ENCODE results near the gene SAP30BP. TPM values are rescaled to one million over a fixed set of nuclear protein-coding genes. Genes with fewer than 3 reads are reported as not detected.

SAP30BP gene
- total RNA-seq, 1 experiment from 2014 or later: 89.7 TPM

DNA sequence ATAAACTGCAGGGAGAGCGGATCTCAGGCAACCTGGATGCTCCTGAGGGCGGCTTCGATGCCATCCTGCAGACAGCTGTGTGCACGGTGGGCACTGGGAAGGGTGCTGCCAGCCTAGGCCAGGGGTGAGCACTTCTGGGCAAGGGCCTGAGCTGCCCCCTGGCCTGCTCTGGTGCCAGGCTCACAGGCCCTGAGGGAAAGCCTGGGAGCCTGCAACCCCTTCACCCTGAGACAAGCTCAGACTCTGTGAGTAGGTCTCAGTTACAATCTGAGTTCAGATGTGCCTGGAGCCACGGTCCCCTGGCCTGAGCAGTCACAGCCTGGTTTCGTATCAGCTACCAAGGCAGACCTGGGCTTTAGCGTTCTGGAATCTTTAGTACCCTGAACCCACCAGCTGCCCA, 62.2 kb downstream of the SAP30BP start:
- Histone ChIP-seq H3K4me1 (ENCODE audit: insufficient read depth, low read length) (no peaks in the 10 kb centered on the region), H3K27me3 (ENCODE audit: insufficient read depth, low read length) (no peaks in the 10 kb centered on the region), H4K5ac (ENCODE audit: insufficient read length, low read depth, low read length) (no peak overlapping the region), H3K79me2 (ENCODE audit: insufficient read depth, low read length) (no peaks in the 10 kb centered on the region), H3K4ac (ENCODE audit: low read depth, low read length) (no peak overlapping the region), H2BK5ac (ENCODE audit: insufficient read length, low read length) (no peak overlapping the region), H3K79me1 (ENCODE audit: insufficient read depth, low read depth, low read length, poor library complexity, severe bottlenecking) (no peaks in the 10 kb centered on the region), H4K8ac (replicated peaks; ENCODE audit: insufficient read length, low read depth, low read length) (no peak overlapping the region), H3K14ac (ENCODE audit: insufficient read depth, low read length) (no peak overlapping the region), H3K18ac (ENCODE audit: insufficient read length, low read depth, low read length) (no peak overlapping the region), H3K9ac (ENCODE audit: extremely low read depth, insufficient read length, low read length) (no peak overlapping the region), H2BK15ac (ENCODE audit: low read depth, low read length) (no peak overlapping the region), H3K23ac (ENCODE audit: insufficient read length, low read depth, low read length) (no peak overlapping the region), H2AFZ (ENCODE audit: low read length) (no peak overlapping the region), H2AK5ac (ENCODE audit: insufficient read length, low read length) (no peak overlapping the region), H2BK20ac (ENCODE audit: low read depth, low read length, poor library complexity, severe bottlenecking) (no peak overlapping the region), H3T11ph (ENCODE audit: low read length) (no peak overlapping the region), H3K56ac (ENCODE audit: insufficient read length, low read depth, low read length) (no peak overlapping the region), H3K27ac (ENCODE audit: insufficient read length, low read depth, low read length) (no peak overlapping the region), H3K4me2 (ENCODE audit: insufficient read depth, insufficient read length, low read length) (no peak overlapping the region), H2BK120ac (ENCODE audit: low read depth, low read length, poor library complexity, severe bottlenecking) (no peak overlapping the region), H3K9me3 (ENCODE audit: control insufficient read depth, low read depth, low read length) (no peaks in the 10 kb centered on the region), H2BK12ac (ENCODE audit: insufficient read length, low read depth, low read length) (no peak overlapping the region), H4K91ac (ENCODE audit: insufficient read length, low read depth, low read length) (no peak overlapping the region), H3K23me2 (ENCODE audit: insufficient read length, low read depth, low read length, poor library complexity, severe bottlenecking) (no peaks in the 10 kb centered on the region), H4K20me1 (ENCODE audit: control insufficient read depth, insufficient read depth, insufficient read length) (no peaks in the 10 kb centered on the region)
- H3K27me3 Mint-ChIP-seq (ENCODE audit: low read depth): no peaks in the 10 kb centered on the region; the same call in 1 of the 2 replicates
- H3K9me3 Mint-ChIP-seq: no peaks in the 10 kb centered on the region
- TF ChIP-seq, protein P1, sequence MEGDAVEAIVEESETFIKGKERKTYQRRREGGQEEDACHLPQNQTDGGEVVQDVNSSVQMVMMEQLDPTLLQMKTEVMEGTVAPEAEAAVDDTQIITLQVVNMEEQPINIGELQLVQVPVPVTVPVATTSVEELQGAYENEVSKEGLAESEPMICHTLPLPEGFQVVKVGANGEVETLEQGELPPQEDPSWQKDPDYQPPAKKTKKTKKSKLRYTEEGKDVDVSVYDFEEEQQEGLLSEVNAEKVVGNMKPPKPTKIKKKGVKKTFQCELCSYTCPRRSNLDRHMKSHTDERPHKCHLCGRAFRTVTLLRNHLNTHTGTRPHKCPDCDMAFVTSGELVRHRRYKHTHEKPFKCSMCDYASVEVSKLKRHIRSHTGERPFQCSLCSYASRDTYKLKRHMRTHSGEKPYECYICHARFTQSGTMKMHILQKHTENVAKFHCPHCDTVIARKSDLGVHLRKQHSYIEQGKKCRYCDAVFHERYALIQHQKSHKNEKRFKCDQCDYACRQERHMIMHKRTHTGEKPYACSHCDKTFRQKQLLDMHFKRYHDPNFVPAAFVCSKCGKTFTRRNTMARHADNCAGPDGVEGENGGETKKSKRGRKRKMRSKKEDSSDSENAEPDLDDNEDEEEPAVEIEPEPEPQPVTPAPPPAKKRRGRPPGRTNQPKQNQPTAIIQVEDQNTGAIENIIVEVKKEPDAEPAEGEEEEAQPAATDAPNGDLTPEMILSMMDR (conservative IDR thresholded peaks at IDR 0.05): no peak
- 0 out of 7 replicates have a peak overlapping the region, but pooled peaks of 1 of the 3 experiments have one; percentile 74 for H3K27ac Mint-ChIP-seq
- H3K36me3 Mint-ChIP-seq (ENCODE audit: insufficient read depth in 1 of 3, low read depth in 3 of 3): no peaks in the 10 kb centered on the region
- no CpG with 5 or more reads among the region's 7 CpGs for WGBS (ENCODE audit: extremely low coverage, insufficient read length, low lambda C conversion rate)
- no peak for DNase-seq
- no peak overlapping the region for H3K4me3 Mint-ChIP-seq
- H3K4me1 Mint-ChIP-seq: 0 out of 4 replicates have a peak, but pooled peaks cover 0 to 3% of the 10 kb centered on the region in 2 experiments

All from H9 (cell line).